A549 (cell line): Measurements from ENCODE around the gene RAD51B. TPM values are rescaled to one million over a fixed set of nuclear protein-coding genes. Genes with fewer than 3 reads are reported as not detected.
A peak's percentile ranks its signal among the peaks of the same experiment; 100 is the strongest.

Experiments used
- ATAC-seq, 2 experiments: fragments of 200-7000 bp in 1 of 2; fragments of >200 bp in 1 of 2; cut with Nextera tagmentation in 1 of 2; cut with Tn5 transposase in 1 of 2; 3 replicates each; pipeline versions ENCODE4 v1.8.0 to v1.9.1; 2018 to 2020; ENCODE audit warnings: mild to moderate bottlenecking in 1 of 2, moderate library complexity in 1 of 2
- CTCF ChIA-PET: fragments of 300-600 bp; sonication (Branson Sonifier 250); formaldehyde crosslinking; extraction: SDS; loops from one replicate; lab custom pipeline; 2021; ENCODE audit warnings: antibody characterized with exemption, inconsistent platforms; lab: Yijun Ruan, JAX
- POLR2A ChIA-PET: fragments of 350-600 bp; formaldehyde crosslinking; extraction: SDS; loops from one replicate; lab custom pipeline; 2021; ENCODE audit warnings: antibody characterized with exemption, inconsistent platforms; lab: Yijun Ruan, JAX
- DNase-seq, 2 experiments: peaks; one replicate each; pipeline versions ENCODE4 v3.0.0 to v3.0.0-alpha.2; 2011 to 2016; ENCODE audit warnings: low read depth in 1 of 2, low spot score in 1 of 2
- FAIRE-seq: peaks from 2 replicates; lab custom pipeline; 2011; peaks lifted over from hg19 to GRCh38; lab: Jason Lieb, UNC
- H3K27ac ChIP-seq, 2 experiments: fragments of >200 bp; sonication (Bioruptor Twin); formaldehyde crosslinking; 3 replicates each; pipeline ENCODE4 v1.5.1; 2016 to 2017
- H3K4me1 ChIP-seq: fragments of >200 bp; sonication (Bioruptor Twin); formaldehyde crosslinking; 3 replicates; pipeline ENCODE4 v1.6.1; 2016
- H3K4me2 ChIP-seq: fragments of >200 bp; sonication (Bioruptor Twin); formaldehyde crosslinking; 3 replicates; pipeline ENCODE4 v1.6.1; 2016
- H3K4me3 ChIP-seq: fragments of >200 bp; sonication (Bioruptor Twin); formaldehyde crosslinking; 3 replicates; pipeline ENCODE4 v1.5.1; 2016
- H3K9me3 ChIP-seq: fragments of >200 bp; sonication (Bioruptor Twin); formaldehyde crosslinking; 3 replicates; pipeline ENCODE4 v1.6.1; 2016
- BHLHE40 ChIP-seq: IDR thresholded peaks from 2 replicates; pipeline ENCODE4 v1.6.1; 2012; ENCODE audit warnings: low read depth, low read length, inconsistent platforms
- CBX8 ChIP-seq: fragments of 200-600 bp; sonication (generic); IDR thresholded peaks from 2 replicates; pipeline ENCODE4 v1.6.1; 2016
- CHD2 ChIP-seq: fragments of 150-350 bp; IDR thresholded peaks from 2 replicates; pipeline ENCODE4 v1.6.1; 2014; ENCODE audit warnings: low read length; ENCODE audit not compliant: partially characterized antibody
- ELK1 ChIP-seq: fragments of 150-350 bp; IDR thresholded peaks from 2 replicates; pipeline ENCODE4 v1.6.1; 2014; ENCODE audit warnings: low read depth, mild to moderate bottlenecking, low read length
- EP300 ChIP-seq, 2 experiments: fragments of >200 bp; sonication (Bioruptor Twin); formaldehyde crosslinking; IDR thresholded peaks; 2 replicates in 1 of 2; 3 replicates in 1 of 2; pipeline ENCODE4 v1.6.1; 2016 to 2017
- FOSL2 ChIP-seq, 2 experiments: fragments of 450-650 bp in 1 of 2; fragments of >200 bp in 1 of 2; sonication (Bioruptor Twin) in 1 of 2; formaldehyde crosslinking; IDR thresholded peaks; 2 replicates each; pipeline versions ENCODE4 v1.5.0 to v1.6.1; 2016 to 2020; ENCODE audit warnings: mild to moderate bottlenecking in 1 of 2, moderate library complexity in 1 of 2
- FOXS1 ChIP-seq: fragments of 250-450 bp; sonication (Bioruptor Pico); IDR thresholded peaks from 2 replicates; pipeline ENCODE4 v1.5.0; 2020; ENCODE audit warnings: mild to moderate bottlenecking, moderate library complexity
- GATA3 ChIP-seq: IDR thresholded peaks from 2 replicates; pipeline ENCODE4 v1.6.1; 2012; ENCODE audit warnings: borderline replicate concordance
- HDAC2 ChIP-seq: fragments of 200-600 bp; sonication (generic); IDR thresholded peaks from 2 replicates; pipeline ENCODE4 v1.6.1; 2016
- HES2 ChIP-seq: fragments of >200 bp; sonication (Bioruptor Twin); formaldehyde crosslinking; IDR thresholded peaks from 2 replicates; pipeline ENCODE4 v1.6.1; 2016
- JUNB ChIP-seq: fragments of >200 bp; sonication (Bioruptor Twin); formaldehyde crosslinking; IDR thresholded peaks from 2 replicates; pipeline ENCODE4 v1.6.1; 2016
- NFE2L2 ChIP-seq: fragments of 150-350 bp; conservative IDR thresholded peaks from 2 replicates; pipeline ENCODE4 v1.6.1; 2014; ENCODE audit warnings: low read length
- NPAS2 ChIP-seq: fragments of 250-450 bp; sonication (Bioruptor Pico); IDR thresholded peaks from 2 replicates; pipeline ENCODE4 v1.8.0; 2022; ENCODE audit warnings: mild to moderate bottlenecking, moderate library complexity, borderline replicate concordance
- PHF8 ChIP-seq: fragments of 200-600 bp; sonication (generic); IDR thresholded peaks from 2 replicates; pipeline ENCODE4 v1.6.1; 2016; ENCODE audit warnings: low read depth, mild to moderate bottlenecking, antibody characterized with exemption, moderate library complexity, borderline replicate concordance
- POLR2A ChIP-seq: IDR thresholded peaks from 2 replicates; pipeline ENCODE4 v1.6.1; 2012; ENCODE audit warnings: mild to moderate bottlenecking, low read length
- RARB ChIP-seq: fragments of 250-450 bp; sonication (Bioruptor Pico); IDR thresholded peaks from 2 replicates; pipeline ENCODE4 v1.8.0; 2021; ENCODE audit warnings: mild to moderate bottlenecking, moderate library complexity
- RNF2 ChIP-seq: fragments of 200-600 bp; sonication (generic); IDR thresholded peaks from 2 replicates; pipeline ENCODE4 v1.6.1; 2016; ENCODE audit warnings: low read depth, mild to moderate bottlenecking, antibody characterized with exemption, moderate library complexity, borderline replicate concordance
- SMC3 ChIP-seq: fragments of >200 bp; sonication (Bioruptor Twin); formaldehyde crosslinking; IDR thresholded peaks from 3 replicates; pipeline ENCODE4 v1.6.1; 2018; ENCODE audit warnings: inconsistent platforms
- TP53 ChIP-seq: fragments of 250-450 bp; sonication (Bioruptor Pico); IDR thresholded peaks from 2 replicates; pipeline ENCODE4 v1.5.0; 2021; ENCODE audit warnings: mild to moderate bottlenecking, moderate library complexity
- ZC3H11A ChIP-seq: fragments of 450-650 bp; IDR thresholded peaks from 2 replicates; pipeline ENCODE4 v1.6.1; 2014; ENCODE audit warnings: antibody characterized with exemption, mild to moderate bottlenecking
- ZFP36 ChIP-seq: fragments of 450-650 bp; IDR thresholded peaks from 2 replicates; pipeline ENCODE4 v1.6.1; 2014; ENCODE audit warnings: borderline replicate concordance; ENCODE audit not compliant: partially characterized antibody
- ZSCAN20 ChIP-seq: fragments of 250-450 bp; sonication (Bioruptor Pico); IDR thresholded peaks from 2 replicates; pipeline ENCODE4 v1.8.0; 2022; ENCODE audit warnings: mild to moderate bottlenecking, moderate library complexity
- WGBS: methylation state at CpG from one replicate; pipeline ENCODE4 v1.1.6; 2017; ENCODE audit errors: missing lambda C conversion rate; 5-methylcytosine and 5-hydroxymethylcytosine counted together
- polyA plus RNA-seq, 4 experiments: library from polyadenylated mRNA; depleted of rRNA in 3 of 4; stranded (reverse); fragments of >200 nt; fragmentation: RNase III in 1 of 4; extraction: RNeasy Plus Mini Kit Qiagen cat#74134 plus additional on column Dnase treatment in 1 of 4; gene quantifications; 2 replicates in 3 of 4; 3 replicates in 1 of 4; pipeline ENCODE4 v1.2.3, GENCODE V29; 2011 to 2017

Gene RAD51B
- polyA plus RNA-seq, 2 of the 4 experiments (the other 2 are of a cell fraction) = 7.2 to 10.8 TPM

GRCh38 chr14:68173227-68173972, 353.8 kb downstream of the RAD51B start:
- no peak for FAIRE-seq
- peaks cover 73% of the 10 kb centered on the region for H3K4me1 ChIP-seq
- H3K27ac ChIP-seq = peak overlapping the region; percentile 88 to 94

GRCh38 chr14:68174446-68174845, 354.9 kb downstream of the RAD51B start:
- Histone ChIP-seq H3K4me1 (peaks cover 65% of the 10 kb centered on the region), H3K27ac (peak overlapping the region; percentile 88 to 94)
- CTCF ChIA-PET = no interaction called here

More at GRCh38 chr14:68173227-68173972, 353.8 kb downstream of the RAD51B start:
- Histone ChIP-seq H3K9me3 (0 out of 3 replicates have a peak, but pooled peaks cover 5% of the 10 kb centered on the region), H3K4me3 (no peak overlapping the region), H3K4me2 (peak overlapping the region; percentile 72)
- CTCF ChIA-PET = interaction anchor here (0.7 to 1.8 kb wide), 5 partner anchors 19 to 239 kb away, joined by 3 to 5 read pairs (median 3); no protein-coding TSS in a partner anchor
- ATAC-seq = peak in 1 of 2 experiments; percentile 28; a peak in 3 of 6 replicates
- WGBS = 20% methylated on average over 1 of the region's 1 CpG
- TF ChIP-seq BHLHE40 (no peak), FOSL2 (IDR thresholded peaks at IDR 0.05) (no peak), FOSL2 (CRISPR knock-in tag; IDR thresholded peaks at IDR 0.05) (peak; percentile 10; the same call in 1 of the 2 replicates), NPAS2 (CRISPR knock-in tag) (no peak)
- TF ChIP-seq, all 56 proteins: peak for 1
- DNase-seq = no peak
- POLR2A ChIA-PET = interaction anchor here (1.0 to 1.8 kb wide), 9 partner anchors 8 to 620 kb away, joined by 3 to 18 read pairs (median 7); partner anchors contain the start of gene ZFP36L1

GRCh38 chr14:68176687-68177086, 357.1 kb downstream of the RAD51B start:
- Histone ChIP-seq H3K4me3 (no peak overlapping the region), H3K4me2 (no peak overlapping the region), H3K4me1 (peaks cover 55% of the 10 kb centered on the region), H3K9me3 (peaks cover 5% of the 10 kb centered on the region; the same call in 1 of the 3 replicates), H3K27ac (peak overlapping the region; percentile 88 to 94; a peak in 5 of 6 replicates)
- DNase-seq = no peak
- FAIRE-seq = no peak
- CTCF ChIA-PET = interaction anchor here (0.6 kb wide), 1 partner anchor 116 kb away, joined by 3 read pairs; no protein-coding TSS in a partner anchor
- 90% methylated on average over 1 of the region's 1 CpG for WGBS
- POLR2A ChIA-PET = no interaction called here
- no peak for ATAC-seq
- TF ChIP-seq SMC3 = no peak
- TF ChIP-seq PHF8 = no peak
- TF ChIP-seq HDAC2 = no peak
- TF ChIP-seq JUNB = no peak
- no peak for TF ChIP-seq FOSL2 (IDR thresholded peaks at IDR 0.05)
- TF ChIP-seq FOSL2 (CRISPR knock-in tag; IDR thresholded peaks at IDR 0.05) = no peak
- TF ChIP-seq EP300 (IDR thresholded peaks at IDR 0.05) = no peak
- no peak for TF ChIP-seq RARB (CRISPR knock-in tag)
- TF ChIP-seq POLR2A = no peak
- no peak for TF ChIP-seq CBX8
- no peak for TF ChIP-seq NFE2L2
- TF ChIP-seq RNF2 = no peak
- TF ChIP-seq NPAS2 (CRISPR knock-in tag) = no peak

More at GRCh38 chr14:68174446-68174845, 354.9 kb downstream of the RAD51B start:
- Histone ChIP-seq H3K4me3 (no peak overlapping the region), H3K4me2 (peak overlapping the region; percentile 72; the same call in 2 of the 3 replicates), H3K9me3 (0 out of 3 replicates have a peak, but pooled peaks cover 5% of the 10 kb centered on the region)
- WGBS = 57% methylated on average over 2 of the region's 2 CpGs
- POLR2A ChIA-PET = no interaction called here
- no peak for FAIRE-seq
- no peak for DNase-seq
- no peak for ATAC-seq
- TF ChIP-seq ZSCAN20 (CRISPR knock-in tag) (no peak), HDAC2 (no peak), ELK1 (no peak), NFE2L2 (no peak), JUNB (no peak), ZC3H11A (no peak), GATA3 (no peak), PHF8 (no peak)

GRCh38 chr14:68177728-68178127, 358.1 kb downstream of the RAD51B start:
- TF ChIP-seq ZFP36 (no peak), HDAC2 (no peak), HES2 (no peak), FOXS1 (CRISPR knock-in tag) (no peak), CHD2 (no peak), CBX8 (no peak), TP53 (no peak)
- TF ChIP-seq, all 56 proteins: peak for 0
- DNase-seq (no peak), FAIRE-seq (no peak), ATAC-seq (no peak)
- Histone ChIP-seq H3K9me3 (peaks cover 5% of the 10 kb centered on the region; the same call in 1 of the 3 replicates), H3K4me2 (0 out of 3 replicates have a peak overlapping the region, but pooled peaks have one; percentile 3), H3K27ac (peak overlapping the region; percentile 88 to 94), H3K4me1 (peaks cover 58% of the 10 kb centered on the region), H3K4me3 (no peak overlapping the region)
- CTCF ChIA-PET = interaction anchor here (0.7 to 1.6 kb wide), 3 partner anchors 18 to 639 kb away, joined by 3 to 5 read pairs (median 3); no protein-coding TSS in a partner anchor
- POLR2A ChIA-PET = no interaction called here
- 70% methylated on average over 3 of the region's 3 CpGs for WGBS
